GM12873 (cell line): ENCODE data around the gene TNFSF13.

Experiments
- TF ChIP-seq, protein P1 (sequence below): IDR thresholded peaks from 2 replicates; pipeline ENCODE4 v1.5.1; 2012; ENCODE audit warnings: low read depth, mild to moderate bottlenecking, moderate library complexity, low read length, control low read depth; ENCODE audit not compliant: insufficient read depth; ENCODE audit errors: missing control alignments

Gene TNFSF13, protein sequence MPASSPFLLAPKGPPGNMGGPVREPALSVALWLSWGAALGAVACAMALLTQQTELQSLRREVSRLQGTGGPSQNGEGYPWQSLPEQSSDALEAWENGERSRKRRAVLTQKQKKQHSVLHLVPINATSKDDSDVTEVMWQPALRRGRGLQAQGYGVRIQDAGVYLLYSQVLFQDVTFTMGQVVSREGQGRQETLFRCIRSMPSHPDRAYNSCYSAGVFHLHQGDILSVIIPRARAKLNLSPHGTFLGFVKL

DNA sequence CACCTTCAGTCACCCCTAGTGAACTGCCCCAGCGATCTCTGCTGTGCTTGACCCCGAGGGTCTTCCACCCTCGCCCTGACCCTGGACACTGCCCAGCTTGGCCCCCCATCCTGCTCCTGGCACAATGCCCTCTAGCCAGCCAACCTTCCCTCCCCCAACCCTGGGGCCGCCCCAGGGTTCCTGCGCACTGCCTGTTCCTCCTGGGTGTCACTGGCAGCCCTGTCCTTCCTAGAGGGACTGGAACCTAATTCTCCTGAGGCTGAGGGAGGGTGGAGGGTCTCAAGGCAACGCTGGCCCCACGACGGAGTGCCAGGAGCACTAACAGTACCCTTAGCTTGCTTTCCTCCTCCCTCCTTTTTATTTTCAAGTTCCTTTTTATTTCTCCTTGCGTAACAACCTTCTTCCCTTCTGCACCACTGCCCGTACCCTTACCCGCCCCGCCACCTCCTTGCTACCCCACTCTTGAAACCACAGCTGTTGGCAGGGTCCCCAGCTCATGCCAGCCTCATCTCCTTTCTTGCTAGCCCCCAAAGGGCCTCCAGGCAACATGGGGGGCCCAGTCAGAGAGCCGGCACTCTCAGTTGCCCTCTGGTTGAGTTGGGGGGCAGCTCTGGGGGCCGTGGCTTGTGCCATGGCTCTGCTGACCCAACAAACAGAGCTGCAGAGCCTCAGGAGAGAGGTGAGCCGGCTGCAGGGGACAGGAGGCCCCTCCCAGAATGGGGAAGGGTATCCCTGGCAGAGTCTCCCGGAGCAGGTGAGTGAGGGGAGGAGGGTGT lies at the start of gene TNFSF13:
TNFSF13 (plus strand) TSS at position 207 of the 776 bp plus-strand sequence; CDS start at position 497, 290 bp downstream.
- TF ChIP-seq, protein P1, sequence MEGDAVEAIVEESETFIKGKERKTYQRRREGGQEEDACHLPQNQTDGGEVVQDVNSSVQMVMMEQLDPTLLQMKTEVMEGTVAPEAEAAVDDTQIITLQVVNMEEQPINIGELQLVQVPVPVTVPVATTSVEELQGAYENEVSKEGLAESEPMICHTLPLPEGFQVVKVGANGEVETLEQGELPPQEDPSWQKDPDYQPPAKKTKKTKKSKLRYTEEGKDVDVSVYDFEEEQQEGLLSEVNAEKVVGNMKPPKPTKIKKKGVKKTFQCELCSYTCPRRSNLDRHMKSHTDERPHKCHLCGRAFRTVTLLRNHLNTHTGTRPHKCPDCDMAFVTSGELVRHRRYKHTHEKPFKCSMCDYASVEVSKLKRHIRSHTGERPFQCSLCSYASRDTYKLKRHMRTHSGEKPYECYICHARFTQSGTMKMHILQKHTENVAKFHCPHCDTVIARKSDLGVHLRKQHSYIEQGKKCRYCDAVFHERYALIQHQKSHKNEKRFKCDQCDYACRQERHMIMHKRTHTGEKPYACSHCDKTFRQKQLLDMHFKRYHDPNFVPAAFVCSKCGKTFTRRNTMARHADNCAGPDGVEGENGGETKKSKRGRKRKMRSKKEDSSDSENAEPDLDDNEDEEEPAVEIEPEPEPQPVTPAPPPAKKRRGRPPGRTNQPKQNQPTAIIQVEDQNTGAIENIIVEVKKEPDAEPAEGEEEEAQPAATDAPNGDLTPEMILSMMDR = no peak

DNA sequence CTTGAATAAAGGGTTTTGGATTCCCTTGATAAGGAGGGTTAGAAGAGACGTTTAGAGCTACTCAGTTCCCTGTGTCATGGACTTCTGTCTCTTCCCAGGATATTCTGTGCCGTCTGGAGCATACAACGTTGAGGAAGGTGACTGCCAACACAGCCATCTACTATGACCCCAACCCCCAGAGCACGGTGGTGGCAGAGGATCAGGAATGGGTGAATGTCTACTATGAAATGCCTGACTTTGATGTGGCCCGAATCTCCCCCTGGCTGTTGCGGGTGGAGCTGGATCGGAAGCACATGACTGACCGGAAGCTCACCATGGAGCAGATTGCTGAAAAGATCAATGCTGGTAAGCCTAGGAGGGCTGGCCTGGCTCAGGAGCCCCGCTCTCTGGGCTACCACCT lies 49.7 kb upstream of the TNFSF13 start:
- TF ChIP-seq, protein P1 = no peak

DNA sequence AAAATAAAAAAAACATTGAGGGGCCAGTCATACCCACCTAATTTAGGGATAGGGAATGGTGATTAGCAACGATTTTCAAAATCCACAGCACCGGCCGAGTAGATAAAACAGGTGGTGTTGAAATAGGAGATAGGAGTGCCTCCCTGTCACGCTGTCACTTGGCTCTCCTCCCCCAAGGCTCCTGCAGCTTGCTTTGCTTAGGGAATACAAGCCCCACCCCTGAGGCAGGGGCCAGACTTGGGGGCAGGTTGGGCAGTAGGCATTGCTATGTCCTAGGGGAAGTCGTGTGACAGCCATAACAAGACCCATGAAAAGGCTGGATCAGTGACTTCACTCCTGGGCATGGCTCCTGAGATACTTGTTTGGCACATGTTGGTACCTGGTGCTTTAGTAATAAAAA lies 48.6 kb upstream of the TNFSF13 start:
- TF ChIP-seq, protein P1 = no peak

DNA sequence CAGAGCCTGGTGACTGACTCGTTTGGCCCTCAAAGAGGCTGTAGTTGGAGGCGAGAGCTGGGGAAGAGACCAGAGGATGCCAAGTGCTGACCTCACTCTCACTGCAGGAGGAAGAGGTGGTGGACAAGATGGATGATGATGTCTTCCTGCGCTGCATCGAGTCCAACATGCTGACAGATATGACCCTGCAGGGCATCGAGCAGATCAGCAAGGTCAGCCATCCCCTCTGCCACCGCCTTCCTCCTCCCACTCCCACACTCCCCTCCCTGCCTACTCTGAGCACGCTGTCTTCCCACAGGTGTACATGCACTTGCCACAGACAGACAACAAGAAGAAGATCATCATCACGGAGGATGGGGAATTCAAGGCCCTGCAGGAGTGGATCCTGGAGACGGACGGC lies 47.4 kb upstream of the TNFSF13 start:
- TF ChIP-seq, protein P1 = no peak

DNA sequence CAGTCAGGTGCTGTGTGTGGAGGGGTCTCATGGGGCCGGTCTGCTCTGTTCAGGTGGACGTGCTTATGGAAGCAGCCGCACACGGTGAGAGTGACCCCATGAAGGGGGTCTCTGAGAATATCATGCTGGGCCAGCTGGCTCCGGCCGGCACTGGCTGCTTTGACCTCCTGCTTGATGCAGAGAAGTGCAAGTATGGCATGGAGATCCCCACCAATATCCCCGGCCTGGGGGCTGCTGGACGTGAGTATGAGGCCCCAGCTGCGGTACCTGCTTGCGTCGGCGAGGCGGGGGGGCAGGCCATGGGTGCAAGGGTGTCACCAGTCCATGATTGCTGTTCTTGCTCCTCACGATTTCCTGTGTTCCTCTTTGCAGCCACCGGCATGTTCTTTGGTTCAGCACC lies 46.4 kb upstream of the TNFSF13 start:
- TF ChIP-seq, protein P1 = no peak

DNA sequence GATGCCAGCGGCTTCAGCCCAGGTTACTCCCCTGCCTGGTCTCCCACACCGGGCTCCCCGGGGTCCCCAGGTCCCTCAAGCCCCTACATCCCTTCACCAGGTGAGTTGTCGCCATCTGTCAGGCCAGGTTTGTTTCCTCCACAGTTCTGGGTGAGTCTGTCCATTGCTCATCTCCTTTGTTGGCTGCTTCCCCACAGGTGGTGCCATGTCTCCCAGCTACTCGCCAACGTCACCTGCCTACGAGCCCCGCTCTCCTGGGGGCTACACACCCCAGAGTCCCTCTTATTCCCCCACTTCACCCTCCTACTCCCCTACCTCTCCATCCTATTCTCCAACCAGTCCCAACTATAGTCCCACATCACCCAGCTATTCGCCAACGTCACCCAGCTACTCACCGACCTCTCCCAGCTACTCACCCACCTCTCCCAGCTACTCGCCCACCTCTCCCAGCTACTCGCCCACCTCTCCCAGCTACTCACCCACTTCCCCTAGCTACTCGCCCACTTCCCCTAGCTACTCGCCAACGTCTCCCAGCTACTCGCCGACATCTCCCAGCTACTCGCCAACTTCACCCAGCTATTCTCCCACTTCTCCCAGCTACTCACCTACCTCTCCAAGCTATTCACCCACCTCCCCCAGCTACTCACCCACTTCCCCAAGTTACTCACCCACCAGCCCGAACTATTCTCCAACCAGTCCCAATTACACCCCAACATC lies 45.6 kb upstream of the TNFSF13 start:
- TF ChIP-seq, protein P1 = no peak

DNA sequence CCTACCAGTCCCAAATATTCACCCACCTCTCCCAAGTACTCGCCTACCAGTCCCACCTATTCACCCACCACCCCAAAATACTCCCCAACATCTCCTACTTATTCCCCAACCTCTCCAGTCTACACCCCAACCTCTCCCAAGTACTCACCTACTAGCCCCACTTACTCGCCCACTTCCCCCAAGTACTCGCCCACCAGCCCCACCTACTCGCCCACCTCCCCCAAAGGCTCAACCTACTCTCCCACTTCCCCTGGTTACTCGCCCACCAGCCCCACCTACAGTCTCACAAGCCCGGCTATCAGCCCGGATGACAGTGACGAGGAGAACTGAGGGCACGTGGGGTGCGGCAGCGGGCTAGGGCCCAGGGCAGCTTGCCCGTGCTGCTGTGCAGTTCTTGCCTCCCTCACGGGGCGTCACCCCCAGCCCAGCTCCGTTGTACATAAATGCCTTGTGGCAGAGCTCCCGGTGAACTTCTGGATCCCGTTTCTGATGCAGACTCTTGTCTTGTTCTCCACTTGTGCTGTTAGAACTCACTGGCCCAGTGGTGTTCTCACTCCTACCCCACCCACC lies 44.6 kb upstream of the TNFSF13 start:
- TF ChIP-seq, protein P1 = no peak
